Right kidney (tissue), 1 donor: ENCODE measurements around the gene PPT2.
"Not testable (repeated sequence)": the region's sequence is repeated elsewhere in the genome, so short reads cannot be mapped to it uniquely, and the experiment has no call there.

Source experiments
- DNase-seq: peaks from one replicate; pipeline ENCODE4 v3.0.0-alpha.2; 2016

PPT2 gene

DNA sequence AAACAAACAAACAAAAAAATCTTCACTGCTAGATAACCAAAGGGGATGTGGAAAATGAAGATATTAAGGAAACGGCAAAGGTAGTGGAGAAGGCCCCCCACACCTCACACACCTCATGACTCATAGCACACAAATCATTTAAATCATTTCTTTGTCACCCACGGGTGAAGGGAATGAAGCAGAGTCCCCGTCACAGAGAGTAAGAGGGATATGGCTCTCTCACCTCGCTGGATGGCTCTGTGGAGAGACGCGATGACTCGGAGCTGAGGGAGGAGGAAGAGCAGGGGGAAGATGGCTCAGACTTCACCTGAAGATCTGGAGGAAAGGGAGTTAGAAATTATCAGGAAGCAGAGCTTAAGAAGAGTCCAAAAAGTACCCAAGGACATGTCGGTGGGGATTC is 27.1 kb upstream of the PPT2 start:
- no peak for DNase-seq

DNA sequence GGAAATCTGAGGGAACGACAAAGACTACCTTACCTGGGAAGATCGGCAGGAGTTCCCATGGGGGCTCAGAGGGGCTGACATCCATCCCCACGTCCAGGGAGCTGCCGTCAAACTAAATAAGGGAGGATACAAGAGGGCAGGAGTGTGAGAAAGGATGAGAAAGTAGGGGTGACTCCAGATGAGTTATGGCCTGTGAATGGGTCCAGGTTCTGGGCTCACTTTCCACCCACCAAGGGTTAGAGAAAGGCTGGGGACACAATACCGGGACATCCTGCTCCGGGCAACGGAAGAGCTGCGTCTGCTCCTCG is 26.6 kb upstream of the PPT2 start:
- no peak for DNase-seq

DNA sequence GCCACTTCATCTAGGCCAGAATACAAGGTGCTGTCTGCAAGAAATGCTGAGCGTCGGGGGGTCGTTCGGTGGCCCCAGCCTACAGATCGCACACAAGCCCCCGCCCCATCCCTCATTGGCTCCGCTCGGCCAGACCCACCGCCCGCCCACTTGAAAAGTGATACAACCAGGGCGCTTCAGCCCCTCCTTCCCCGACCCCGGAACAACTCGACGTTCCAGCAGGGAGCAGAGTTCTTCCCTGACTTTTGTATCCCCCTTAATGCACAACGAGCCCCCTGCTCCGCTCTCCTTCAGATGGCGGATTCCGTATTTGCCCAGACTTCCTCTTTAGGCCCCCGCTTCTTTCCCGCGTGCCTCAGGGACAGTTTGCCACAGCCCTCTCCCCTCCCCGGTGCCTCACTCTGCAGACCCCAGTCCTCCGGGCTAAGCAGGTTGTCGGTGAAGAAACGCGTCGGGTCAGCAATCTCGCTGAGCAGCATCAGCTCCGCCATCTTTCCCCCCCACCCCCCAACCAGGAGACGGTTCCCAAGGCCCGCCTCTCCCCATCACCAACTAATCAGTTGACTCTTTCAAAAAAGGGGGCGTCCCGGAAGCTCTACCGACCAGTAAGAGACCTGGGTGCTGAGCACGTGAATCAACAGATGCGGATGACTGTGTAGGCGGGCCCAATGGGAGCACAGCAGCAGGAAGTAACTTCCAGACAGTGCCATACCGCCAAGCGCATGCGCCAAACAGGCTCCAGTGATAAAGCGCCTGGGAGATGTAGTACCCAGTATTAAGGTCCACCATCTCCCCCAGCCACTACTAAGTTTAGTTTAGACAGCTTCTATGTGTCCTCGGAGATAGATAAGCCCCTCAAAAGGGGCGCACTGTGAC is 26.0 kb upstream of the PPT2 start, which contains the start of gene ATF6B:
Gene ATF6B, minus strand, starts transcription at position 530 of the 876 bp plus-strand sequence. Its CDS starts 39 bp downstream, at position 491.
- DNase-seq: peak; percentile 81

DNA sequence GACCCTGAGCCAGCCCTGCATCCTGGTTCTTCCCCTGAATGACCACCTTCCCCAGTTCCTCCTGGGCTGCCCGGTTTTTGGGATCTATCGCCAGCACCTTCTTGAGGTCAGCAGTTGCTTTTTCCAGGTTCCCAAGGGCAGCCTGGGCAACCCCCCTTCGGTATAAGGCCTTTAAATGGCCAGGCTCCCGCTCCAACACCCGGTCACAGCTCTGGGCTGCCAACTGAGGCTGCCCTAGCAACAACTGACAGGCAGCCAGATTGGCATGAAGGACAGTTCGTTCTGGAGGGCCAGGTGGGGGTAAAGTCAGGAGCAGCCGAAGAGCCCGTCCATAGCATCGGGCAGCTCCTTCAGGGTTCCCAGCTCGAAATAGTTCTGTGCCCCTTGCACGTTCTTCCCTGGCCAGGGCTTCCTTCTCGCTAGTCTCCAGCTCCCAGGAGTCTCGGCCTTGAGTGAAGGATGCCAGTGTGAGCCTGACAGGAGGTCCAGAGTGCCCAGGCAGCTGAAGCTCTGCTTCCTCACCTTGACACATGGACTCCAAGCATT is 25.1 kb upstream of the PPT2 start:
- DNase-seq: no peak

DNA sequence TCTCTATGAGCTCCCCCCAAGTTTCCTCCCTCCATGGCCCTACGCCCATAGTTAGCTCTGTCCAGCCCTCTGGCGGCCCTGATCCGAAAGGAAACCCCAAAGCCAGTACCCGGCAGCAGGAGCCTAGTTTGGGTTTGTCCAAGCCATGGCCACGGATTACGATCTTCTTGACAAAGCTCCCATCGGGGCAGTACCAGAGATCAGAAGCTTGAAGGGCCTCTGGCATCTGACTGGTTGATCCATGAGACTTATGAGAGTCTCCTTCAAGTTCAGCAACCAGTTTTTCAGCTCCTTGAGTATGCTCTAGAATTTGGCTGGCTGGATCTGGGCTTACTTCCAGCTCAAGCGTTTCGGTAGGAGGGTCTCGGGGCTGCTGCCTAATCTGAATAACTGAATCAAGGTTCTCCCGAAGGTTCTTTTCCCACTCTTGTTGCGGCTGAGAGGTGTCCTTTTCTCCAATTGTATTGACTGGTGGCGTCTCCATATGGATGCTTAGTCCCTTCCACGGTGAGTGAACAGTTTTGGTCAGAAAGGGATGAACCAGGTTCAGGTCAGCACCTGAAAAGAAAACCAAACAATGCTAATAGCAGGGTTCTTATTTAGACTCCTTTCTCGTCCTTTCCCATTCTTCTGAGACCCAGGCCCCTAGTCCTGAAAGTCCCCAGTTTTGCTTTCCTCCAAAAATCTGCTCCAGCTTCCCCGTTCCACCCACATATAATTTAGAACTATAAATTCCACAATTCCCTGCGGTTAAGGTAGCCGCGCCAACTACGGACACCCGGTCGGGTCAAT is 24.4 kb upstream of the PPT2 start:
- no peak for DNase-seq

DNA sequence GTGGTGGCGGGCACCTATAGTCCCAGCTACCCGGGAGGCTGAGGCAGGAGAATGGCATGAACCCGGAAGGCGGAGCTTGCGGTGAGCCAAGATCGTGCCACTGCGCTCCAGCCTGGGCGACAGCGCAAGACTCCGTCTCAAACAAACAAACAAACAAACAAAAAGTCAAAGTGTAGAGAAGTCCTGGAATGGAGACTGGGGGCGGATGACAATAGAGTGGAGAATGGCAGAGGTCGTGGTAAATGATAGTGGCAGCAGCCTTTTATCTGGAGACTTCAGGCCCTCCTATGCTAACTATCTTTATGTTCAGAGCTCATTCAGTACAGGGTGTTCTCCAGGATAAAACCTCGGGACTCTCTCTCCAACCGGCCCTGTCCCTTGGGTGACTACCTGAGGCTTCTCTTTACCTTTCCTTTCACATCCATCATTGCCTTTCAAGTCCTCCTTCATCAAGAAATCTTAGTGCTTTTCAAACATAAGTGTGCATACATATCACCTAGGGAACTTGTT is 22.4 kb upstream of the PPT2 start:
- no peak for DNase-seq

DNA sequence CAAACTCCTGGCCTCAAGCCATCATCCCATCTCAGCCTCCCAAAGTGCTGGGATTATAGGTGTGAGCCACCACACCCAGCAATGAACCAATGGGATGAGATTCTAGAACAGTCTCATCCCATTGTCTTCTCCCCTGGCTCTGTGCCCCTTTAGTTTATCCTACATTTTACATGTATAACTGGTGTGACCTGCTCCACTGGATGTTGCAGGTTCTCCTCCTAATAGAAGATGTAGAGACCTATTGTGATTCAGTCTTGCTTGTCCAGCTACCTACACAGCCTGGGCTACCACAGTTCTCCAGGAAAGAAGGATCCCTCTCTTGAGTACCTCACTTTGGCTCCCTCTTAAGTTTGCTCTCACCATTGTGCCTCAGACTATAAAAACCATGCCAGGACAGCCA is 21.8 kb upstream of the PPT2 start:
- no peak for DNase-seq

DNA sequence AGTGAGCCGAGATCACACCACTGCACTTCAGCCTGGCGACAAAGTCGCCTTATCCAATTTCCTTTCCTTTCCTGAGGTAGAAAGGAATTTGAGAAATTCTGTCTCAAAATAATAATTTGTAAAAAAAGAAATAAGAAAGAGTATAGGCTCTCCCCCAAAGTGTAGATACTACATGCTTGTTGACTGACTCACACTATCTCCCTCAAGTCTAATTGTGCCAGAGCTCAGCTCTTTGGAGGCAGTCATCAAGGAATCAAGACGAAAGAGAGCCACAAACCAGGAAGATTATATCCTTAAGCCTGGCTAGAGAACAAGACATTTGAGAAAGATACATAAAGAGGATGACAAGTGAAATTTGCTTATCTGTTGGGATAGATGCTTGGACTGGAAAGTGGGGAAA is 20.2 kb upstream of the PPT2 start:
- no peak for DNase-seq

DNA sequence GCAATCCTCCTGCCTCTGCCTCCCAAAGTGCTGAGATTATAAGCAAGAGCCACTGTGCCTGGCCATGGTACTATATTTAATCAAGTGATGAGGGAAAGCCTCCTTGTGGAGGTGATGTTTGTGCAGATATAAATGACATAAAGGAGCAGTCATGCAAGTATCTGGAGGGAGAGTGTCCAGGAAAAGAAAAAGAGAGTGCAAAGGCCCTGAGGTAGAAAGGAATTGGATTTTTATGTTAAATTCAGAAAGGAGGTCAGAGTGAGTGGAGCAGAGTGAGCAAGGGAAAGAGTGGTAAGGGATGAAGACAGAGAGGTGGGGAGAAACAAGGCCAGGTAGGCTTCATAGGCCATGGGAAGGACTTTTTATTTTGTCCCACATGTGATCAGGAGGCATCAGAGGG is 16.5 kb upstream of the PPT2 start:
- DNase-seq: no peak

DNA sequence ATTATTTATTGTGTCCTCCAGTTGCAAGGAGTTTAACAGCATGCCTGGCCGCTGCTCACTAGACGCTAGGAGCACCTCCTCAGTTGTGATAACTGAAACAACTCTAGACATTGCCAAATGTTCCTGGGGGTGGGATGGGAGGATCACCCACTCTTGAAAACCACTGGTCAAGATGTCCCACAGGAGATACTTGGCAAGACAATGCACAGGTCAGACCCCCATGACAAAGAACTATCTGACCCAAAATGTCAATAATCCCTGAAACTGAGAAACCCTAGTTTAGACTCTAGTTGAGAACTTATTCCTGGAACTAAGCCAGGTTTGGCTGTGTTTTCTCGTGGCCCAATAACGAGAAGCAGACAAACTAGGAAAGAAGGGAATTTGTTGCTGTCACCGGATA is 14.4 kb upstream of the PPT2 start:
- DNase-seq: no peak

DNA sequence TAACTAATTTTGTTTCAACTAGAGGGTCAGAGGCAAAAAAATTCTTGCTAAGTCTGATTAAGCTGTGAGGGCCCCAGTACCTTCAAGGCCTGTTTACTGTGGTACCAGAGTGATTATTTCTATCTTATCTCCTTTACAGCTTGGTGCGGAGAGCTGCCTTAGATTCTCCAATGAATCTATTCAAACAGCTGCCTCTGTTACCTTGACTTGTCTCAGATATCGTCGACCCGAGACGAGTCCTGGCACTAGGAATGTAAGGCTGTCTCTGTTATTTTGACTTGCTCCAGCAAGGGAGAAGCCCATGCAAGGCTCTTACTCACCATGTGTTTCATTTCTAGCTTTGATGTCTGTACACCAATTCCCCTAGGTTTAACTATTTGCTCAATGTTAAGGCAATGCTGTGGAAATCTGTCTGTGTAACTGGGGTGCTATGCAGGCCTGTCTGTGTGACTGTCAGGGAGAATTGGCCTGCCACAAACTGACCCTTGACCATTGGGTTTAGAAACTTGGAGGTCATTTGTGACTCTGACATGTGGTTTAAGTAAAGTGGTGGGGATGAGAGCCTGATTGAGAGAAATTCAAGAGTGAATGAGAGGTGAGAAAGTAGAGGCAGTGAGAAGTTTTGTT is 13.4 kb upstream of the PPT2 start:
- no peak for DNase-seq

DNA sequence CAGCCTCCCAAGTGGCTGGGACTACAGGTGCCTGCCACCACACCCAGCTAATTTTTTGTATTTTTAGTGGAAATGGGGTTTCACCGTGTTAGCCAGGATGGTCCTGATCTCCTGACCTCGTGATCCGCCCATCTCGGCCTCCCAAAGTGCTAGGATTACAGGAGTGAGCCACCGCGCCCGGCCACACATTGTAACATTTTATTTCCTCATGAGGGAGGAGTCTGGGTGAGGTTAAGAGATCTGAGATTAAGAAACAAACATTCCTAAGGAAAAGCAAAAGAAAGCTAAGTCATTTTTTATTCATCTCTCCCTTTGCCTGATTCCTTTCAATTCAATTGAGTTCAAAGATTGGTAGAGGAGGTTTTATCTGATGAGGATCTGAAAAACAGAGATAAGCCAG is 9.7 kb upstream of the PPT2 start:
- DNase-seq: not testable (repeated sequence)

DNA sequence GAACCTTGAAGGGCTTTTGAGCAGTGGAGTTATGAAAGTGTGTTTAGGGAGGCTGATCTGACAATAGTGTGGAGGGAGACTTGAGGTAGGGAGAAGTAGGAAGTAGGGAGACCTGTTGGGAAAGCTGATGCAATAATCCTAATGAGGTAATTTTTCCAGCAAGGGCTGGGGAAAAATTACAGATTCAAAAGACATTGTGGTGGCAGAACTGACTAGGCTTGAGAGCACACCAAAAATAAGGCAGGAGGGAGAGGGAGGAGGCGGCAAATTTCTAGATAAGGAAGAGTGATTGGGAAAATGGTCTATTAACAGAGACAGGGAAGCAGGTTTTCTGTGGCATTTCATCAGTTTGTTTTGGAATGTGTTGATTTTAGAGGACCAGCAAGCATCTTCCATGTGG is 7.7 kb upstream of the PPT2 start:
- DNase-seq: no peak

DNA sequence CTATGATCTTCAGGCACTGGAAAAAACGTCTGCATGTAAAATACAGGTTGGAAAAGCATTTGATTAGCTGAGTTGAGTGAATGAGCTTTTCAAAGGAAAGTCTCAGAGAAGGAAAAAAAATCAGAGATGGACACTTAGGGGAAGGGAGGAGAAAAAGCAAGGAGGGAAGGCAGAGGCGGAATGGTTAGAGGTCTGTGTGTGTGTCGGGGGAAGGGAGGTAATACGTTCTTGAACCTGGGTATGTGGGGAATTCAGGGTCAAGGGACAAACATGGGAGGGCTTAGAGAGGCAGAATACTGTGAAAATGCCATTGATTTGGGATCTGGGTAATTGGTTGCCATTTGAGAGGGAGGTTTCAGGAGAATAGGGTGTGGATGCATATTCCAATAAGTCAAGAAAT is 7.3 kb upstream of the PPT2 start:
- DNase-seq: no peak

DNA sequence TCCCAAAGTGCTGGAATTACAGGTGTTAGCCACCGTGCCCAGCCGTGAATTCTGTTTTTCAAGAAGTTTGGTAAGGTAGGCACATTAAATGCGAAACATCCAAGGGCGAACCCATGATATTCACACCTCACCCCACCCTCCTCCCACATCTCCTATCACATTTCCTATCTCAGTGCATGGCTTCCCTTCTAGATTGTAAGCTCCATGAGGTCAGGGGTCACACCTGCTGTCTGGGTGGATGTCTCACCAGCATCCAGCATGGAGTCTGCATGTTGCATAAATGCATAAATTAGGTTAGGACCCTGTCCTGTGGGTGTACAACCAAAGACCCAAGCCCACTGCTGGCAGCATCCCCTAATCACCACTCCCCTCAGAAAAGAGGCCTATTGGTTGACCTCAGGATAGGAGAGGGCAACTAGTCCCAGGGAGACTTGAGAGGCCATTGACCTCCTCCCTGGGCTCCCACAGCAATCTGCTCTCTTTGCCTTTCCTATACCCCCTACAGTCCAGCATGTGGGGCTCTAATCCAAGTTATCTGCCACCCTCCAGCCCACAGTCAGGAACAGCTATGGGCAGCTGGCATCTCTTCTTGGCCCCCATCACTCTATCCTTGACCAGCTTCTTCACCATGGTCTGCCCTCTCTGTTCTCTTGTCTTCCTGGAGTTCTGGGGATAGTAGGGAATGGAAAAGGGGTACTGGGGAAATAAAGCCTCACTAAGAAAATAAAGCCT is 6.4 kb upstream of the PPT2 start:
- DNase-seq: no peak

DNA sequence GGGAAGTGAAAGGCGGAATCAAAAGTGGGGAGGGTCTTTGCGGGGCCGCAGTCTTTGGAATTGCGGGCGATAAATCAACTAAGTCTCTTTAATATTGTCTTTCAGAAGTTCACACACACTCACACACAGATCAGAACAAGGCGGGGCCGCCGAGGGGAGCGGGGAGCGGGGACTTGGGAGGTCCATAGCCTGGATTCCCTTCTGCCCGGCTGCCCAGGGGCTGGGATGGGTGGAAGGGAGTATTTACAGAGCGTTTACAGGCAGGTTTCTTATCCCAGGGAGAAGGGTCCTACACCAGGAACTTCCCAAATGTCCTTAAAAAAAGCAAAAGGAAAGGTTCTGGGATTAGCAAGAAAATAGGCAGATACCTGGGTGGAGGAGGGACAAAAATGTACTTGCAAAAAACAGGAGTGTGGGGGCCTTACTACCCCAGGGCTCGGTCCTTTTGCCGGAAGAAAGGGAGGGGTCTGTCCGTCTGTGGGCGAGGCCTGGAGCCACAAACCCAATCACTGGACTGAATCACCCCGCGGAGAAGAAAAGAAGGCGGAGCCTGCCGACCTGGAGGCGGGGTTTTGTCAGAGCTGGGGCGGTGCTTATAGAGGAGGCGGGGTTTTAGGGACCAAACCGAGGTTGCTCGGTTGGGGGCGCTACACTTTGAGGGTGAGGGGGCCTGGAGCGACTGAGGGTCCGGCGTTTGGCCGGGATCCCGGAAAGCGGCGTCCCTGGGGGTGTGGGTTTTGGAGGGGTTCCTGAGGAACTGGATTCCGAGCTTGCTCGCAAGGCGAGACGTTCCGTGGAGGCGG is 5.5 kb upstream of the PPT2 start:
- peak; percentile 79 for DNase-seq

DNA sequence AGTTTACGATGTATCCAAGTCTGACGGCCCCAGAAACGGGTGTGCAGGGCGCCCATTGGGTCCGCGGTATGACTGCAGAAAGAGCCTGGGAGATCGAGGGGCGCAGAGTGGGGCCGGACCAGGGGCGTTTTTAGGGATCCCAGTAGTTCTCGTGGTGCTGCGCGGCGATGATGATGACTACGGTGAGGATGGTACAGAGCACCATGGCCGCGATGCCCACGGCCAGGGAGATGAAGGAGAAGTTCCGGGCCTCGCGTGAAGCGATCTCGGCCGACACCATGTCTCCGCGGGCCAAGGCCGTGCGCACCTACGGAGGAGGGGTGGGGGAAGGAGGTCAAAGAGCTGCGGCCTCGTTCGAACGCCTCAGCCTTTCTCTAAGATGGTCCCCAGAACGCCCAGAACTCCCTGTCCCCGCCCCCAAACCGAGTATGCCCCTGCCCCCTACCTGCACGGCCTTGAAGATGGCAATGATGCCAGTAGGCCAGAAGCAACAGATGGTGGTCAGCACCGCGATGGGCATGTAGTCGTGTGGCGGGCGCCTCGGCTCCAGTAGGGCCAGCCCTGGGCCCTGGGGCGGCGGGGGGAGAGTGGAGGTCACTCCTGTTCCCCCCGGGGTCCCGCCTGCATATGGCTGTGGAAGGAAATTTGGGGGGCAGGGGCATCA is 4.7 kb upstream of the PPT2 start:
- DNase-seq: no peak

DNA sequence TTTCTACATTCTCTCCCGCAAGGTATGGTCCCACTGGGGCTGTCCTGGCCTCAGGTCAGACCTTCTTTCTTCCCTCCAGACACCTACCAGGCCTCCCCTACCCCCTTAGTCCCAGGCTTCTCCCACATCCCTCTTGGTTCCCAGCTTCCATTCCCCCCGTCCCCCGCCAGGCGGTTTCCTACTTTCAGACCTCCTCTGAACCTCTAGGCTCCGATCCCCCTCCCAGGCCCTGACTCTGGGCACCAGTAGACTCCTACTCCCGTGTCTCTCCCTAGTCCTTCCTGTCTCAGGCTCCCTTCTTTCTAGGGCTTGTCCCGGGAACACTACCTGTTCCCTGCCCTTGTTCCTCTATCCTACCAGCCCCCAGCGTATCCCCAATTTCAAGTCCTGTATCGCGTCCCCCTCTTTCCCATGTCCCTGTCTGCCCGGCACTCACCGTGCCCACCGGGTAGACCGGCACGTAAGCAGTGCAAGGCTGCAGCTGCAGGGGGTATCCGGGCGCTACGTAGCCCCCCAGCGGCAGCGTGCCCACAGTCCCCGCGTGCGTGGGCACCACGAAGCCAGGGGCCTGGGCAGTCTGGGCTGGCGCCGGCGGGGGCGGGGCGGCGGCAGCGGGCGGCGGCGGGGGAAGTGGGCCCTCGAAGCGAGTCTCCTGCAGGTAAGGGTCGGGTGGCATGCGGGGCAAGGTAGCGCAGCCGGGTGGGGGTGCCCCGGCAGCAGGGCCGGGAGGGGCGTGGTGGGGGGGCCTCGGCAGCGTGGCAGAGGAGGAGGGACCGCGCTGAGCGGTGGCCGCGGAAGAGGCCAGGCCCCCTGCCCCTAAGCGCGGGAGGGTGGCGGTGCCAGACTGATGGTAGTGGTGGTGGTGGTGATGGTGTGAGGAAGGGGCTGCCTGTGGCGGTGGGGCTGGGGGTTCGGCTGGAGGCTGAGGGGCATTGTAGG is 3.7 kb upstream of the PPT2 start:
- peak; percentile 57 for DNase-seq

DNA sequence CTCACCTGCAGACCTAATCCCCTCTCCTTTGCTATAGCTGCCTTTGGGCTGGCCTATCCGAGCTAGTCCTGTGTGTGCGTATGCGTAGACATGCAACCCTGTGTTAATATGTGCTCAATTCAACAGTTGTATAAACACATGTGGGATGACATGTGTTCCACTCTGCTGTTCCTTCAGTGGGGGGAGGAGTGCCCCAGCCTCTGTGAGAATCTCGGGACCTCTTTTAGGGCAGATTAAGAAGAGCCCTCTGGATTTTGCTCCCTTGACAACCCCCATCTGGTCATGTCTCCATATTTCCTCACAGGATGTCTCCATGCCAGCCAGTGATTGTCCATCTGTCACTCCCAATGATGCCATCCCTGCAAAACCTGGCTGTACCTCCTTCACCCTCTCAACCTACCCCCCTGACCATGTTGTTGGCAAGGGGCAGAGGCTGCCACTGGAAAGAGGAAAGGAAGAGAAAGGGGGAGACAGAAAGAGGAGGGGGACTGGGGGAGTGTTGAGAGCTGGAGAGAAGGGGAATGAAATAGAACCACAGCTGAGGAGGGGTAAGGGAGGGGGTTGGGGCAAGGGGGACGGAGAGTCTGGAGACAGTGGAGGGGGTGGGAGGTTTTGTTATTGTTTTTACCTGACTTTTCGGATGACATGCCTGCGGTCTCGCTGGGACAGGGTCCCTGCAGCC is 2.6 kb upstream of the PPT2 start:
- DNase-seq: peak; percentile 36
